Stimulated activated CD8-positive, alpha-beta memory T cell treated with anti-CD3 and anti-CD28 coated beads, Interleukin-15, amount 100 ng/mL, for 1 hour (primary cell): ENCODE measurements around the gene HP1BP3.
"Not testable (repeated sequence)": the region's sequence is repeated elsewhere in the genome, so short reads cannot be mapped to it uniquely, and the experiment has no call there.

Experiments
- DNase-seq: peaks from one replicate; pipeline ENCODE4 v3.0.0-alpha.2; 2020; ENCODE audit warnings: low read depth

HP1BP3 gene

DNA sequence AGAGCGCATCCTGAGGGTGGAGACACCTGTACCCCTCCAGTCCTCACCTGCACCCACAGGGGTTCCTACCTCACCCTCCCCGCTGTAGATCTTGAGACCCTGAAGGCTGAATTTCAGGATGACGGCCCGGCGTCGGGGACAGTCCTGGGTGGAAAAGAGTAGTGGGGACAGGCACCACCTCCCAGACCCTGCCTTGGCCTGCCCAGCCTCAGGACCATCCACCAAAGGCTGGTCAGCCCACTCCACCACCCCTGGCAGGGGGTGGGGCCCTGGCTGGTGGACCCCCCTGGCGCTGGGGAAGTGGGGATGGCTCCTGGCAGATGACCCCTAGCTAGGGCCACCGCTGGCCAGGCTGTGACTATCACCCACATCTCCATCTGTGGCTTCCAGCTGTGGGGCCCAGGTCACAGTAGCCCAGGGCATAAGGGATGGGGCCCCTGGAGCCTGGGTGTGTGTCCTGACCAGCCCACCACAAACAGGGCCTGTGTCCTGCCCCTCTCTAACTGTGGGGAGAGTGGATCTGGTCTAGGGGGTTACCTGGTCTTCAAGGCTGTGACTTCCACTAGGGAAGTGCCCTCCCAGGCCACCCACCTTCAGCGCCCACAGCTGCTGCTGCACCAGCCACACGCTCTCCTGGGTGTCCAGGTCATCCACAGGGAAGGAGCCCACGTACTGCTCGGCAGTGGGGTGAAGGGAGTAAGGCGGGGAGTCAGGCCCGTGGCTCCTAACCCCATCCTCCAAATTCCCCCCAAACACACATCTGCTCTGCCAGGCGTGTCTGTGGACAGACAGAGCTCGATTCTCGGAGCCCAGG is 60.0 kb downstream of the HP1BP3 start:
- no peak for DNase-seq

DNA sequence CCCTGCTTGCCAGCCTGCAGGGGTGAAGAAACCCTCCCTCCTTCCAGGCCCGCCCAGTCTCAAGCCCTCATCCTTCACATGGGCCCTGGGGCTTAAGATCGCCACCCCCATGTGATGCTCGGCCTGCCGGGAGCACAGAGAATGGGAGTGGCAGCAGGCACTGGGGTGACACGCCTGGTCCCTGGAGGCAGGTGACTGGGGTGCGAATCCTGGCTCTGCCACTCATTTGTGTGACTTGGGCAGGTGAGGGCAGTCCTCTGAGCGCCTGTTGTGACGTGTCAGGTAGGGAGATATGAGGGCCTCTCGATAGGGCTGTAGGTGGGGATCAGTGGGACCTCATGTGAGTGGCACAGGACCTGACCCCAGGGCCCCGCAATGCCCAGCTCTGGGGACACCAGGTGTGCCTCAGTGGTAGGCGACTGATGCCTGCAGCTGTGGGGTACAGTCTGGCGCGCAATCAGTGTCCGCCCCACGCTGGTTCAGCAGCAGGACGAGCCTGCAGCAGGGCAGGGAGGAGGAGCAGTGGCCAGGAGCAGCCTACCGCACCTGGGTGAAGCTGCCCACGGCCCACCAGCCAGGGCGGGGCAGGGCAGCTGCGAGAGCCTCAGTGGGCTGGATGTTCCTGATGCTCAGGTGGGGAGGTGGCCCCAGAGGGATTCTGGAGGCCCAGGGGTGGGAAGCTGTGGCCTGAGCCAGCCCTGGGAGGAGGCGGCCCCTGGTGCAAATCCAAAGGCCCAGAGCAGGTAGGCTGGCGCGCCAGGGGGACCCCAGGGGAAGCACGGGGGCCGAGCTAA is 60.8 kb downstream of the HP1BP3 start:
- DNase-seq, result no peak

GRCh38 chr1:20725189-20726117 is 61.7 kb downstream of the HP1BP3 start:
- no peak for DNase-seq

DNA sequence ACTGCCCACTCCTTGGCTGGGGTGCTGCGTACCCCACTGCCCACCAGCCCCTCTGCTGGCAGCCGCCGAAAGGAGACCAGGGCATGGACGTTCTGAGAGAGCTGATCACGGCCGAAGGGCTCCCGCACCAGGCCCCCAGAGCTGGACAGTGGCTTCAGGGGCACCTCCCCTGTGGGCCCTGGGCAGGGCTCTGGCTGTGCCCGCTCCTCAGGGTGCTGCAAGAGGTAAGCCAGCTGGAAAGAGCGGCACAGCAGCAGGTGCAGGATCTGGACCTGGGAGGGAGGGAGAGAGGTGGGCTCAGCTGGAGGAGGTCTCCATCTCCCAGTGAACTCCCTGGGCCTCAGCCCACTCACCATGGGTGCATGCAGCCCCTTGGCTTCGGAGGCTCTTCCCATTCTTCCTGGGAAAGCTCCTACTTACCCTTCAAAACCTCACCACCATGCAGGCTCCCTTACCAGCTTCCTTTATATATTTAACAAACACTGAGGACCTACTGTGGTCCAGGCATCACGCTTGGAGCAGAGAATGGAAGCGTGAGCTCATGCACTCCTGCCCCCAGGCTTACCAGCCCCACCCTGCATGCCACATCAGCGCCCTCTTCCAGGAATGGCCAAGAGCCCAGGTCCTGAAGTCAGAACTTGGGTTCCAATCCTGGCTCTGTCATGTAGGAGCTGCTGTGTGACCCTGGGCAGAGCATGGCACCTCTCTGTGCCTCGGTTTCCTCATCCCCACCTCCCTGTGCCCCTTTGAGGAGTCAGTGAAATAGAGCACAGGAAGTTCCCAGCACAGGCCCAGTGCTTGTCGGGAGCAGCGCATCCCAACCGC is 62.5 kb downstream of the HP1BP3 start:
- no peak for DNase-seq

DNA sequence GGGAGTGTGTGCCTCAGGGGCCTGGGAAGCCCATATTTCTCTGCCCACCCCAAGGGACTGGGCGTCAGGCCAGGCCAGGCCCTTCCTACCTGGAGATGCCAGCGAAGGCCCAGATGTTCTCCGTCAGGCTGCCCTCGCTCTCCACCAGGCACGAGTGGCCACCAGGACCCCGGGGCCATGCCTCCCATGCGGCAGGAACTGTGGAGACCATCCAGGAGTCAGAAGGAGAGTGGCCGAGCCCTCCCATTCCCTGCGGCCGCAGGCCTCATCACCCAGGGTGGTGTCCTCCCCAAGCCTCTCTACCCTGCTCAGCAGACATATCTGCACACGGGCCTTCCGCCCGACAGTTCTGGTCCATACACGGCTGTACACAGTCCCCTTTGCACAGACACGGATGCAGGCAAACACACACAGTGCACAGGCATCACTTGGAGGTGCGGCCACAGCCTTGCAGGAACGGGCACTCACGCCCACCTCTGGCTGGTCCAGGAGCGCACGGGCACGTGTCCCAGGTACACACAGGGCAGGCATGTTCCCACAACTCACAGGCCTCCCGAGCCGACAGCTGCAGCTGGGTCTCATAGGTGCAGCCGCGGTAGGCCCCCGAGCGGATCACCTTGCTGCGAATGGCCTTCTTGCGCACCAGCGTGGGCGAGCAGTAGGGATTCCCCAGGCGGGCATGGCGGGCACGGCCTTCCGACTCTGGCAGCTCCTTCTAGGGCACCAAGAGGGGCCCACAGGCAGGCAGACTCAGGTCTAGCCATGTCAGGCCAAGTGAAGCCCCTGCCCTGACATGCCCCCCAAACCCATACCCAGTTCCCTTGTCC is 63.4 kb downstream of the HP1BP3 start:
- DNase-seq, result no peak

DNA sequence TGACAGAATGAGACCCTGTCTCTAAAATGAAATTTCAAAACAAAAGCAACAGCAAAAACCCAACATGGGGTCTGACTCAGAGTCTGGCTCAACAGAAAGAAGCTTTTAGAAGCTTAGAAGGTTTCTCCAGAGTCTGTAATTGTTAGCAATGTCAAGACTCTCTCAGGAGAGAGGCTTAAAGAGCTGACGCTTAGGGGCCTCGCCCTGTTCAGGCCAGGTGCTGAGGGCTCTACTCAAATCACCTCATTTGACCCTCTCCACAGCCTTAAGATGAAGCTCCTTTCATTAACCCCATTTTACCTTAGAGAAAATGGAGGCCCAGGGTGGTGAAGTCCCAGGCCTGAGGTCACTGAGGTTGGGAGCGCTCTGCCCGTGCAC is 64.0 kb downstream of the HP1BP3 start:
- DNase-seq, result no peak

- DNase-seq, result no peak
Observed at GRCh38 chr1:20721117-20722061, 65.7 kb downstream of the HP1BP3 start.

GRCh38 chr1:20720631-20721091 is 66.4 kb downstream of the HP1BP3 start:
- DNase-seq, result no peak

GRCh38 chr1:20719871-20720620 is 67.1 kb downstream of the HP1BP3 start:
- no peak for DNase-seq

DNA sequence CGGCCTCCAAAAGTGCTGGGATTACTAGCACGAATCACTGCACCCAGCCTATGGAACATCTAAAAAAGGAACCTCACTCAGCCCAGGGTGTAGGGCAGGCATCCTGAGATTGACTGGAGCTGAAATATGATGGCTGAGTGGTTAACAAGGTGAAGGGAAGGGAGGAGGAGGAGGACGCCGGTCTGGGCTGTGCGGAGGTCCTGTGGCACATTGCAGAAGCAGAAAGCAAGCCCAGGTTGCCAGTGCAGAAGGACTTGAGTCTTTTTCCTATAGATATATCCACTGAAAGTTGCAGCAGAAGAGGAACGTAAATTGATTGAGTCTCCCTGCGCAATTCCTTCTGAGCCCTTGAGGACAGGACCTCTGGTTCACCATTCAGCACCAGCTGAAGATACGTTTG is 67.8 kb downstream of the HP1BP3 start:
- no peak for DNase-seq

GRCh38 chr1:20718343-20718882 is 68.7 kb downstream of the HP1BP3 start:
- DNase-seq, result not testable (repeated sequence)

DNA sequence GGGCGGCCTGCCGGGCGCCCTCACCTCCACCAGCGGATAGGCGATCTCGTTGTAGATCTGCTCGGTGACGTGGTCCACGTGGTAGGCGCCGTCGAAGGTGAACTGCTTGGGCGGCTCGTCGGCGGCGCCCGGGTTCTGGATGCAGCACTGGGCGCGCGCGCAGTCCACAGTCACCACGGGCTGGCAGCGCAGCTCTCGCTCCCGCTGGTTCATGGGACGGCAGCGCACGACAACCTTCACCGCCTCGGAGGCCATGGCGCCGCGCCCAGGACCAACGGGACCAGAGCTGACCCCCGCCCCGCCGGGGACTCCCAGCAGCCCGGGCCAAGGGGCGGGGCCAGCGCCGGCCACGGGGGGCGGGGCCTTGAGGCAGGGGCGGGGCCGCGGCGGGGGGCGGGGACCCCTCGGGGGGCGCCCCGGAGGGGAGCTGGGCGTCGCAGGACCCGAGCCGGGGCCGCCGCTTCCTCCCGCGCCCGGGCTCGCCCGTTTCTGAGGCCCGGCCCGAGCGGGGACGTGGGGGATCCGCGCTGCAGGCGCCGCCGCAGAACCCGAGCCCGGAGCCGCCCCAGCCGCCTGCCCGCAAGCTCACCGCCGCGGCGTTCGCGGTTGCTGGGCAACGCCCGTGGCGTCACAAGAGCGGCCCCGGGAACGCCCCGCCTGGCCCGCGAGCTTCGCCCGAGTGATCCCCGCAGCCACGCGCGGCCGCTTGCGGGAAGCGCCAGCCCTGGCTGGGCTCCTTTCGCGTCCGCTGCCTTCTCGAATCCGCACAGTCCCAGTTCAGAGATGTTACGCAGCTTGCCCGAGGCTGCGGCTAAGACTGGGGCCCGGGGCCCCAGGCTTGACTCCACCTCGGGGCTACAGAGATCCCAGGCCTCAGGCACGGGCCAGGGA is 69.4 kb downstream of the HP1BP3 start, which contains the start of gene KIF17:
Gene KIF17 (minus strand): TSS at position 556 of the 891 bp plus-strand sequence. CDS start 301 bp downstream, at position 255.
- DNase-seq, result peak; percentile 25

DNA sequence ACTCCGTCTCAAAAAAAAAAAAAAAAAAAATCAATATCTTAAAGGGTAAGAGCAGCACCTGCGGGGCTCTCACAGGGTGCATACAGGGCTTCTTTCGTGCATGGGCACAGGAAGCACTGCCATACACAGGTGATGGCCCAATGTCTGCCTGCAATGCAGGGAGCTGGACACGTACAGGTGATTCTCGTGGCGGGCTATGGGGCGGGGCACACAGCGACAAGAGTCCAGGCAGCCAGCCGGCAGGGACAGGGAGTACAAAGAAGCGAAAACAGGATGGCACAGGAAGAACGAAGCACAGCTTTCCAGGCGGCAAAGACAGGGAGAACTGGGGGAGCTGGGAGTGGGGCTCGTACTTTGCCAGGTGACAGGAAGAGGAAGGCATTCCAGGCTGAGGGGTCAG is 70.9 kb downstream of the HP1BP3 start:
- DNase-seq, result no peak

- no peak for DNase-seq
Observed at GRCh38 chr1:20715406-20715805, 71.7 kb downstream of the HP1BP3 start.

DNA sequence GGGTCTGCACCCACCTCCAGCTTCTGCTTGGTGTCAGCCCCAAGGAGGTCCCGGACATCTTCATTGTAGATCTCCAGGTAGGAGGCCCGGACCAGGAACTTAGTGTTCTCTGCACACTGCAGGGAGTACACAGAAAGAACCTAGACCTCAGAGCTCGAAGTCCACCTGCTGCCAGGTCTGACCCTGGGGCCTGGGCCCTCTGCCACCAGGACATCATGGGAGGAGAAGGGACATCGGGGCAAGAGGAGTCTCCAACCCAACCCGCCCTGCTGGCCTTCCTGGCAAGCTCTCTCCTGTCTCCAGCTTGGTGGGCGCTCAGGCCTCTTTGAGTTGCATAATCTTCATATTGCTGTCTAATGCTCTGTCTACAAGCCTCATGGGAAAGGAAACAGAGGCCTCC is 73.7 kb downstream of the HP1BP3 start:
- no peak for DNase-seq

DNA sequence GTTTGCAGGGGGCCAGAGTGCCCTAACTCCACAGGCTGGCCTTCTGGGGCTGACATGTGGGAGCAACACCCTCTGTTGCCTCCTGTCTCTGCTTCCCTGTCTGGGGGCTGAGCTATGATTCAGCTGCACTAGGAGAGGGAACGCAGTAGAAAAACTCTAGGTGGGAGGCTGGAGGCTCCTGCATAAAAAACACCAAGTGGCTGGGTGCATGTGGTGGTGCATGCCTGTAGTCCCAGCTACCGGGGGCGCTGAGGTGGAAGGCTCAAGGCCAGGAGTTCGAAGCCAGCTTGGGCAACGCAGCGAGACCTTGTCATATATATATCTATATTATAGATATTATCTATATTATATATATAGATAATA is 74.9 kb downstream of the HP1BP3 start:
- no peak for DNase-seq
